GM10847 (cell line): ENCODE measurements around the gene SCAPER.

Experiments
- POLR2A ChIP-seq: IDR thresholded peaks from 2 replicates; pipeline ENCODE4 v1.6.1; 2011; ENCODE audit not compliant: insufficient read length; ENCODE audit errors: extremely low read depth

SCAPER gene

DNA sequence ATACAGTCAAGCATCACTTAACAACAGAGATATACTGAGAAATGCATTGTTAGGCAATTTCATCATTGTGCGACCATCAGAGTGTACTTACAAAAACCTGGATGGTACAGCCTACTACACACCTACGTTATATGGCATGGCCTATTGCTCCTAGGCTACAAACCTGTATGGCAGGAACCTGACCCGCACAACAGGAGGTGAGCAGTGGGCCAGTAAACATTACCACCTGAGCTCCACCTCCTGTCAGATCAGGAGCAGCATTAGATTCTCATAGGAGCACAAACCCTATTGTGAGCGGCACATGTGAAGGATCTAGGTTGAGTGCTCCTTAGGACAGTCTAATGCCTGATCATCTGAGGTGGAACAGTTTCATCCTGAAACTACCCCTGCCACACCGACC lies 89.7 kb downstream of the SCAPER start:
- TF ChIP-seq POLR2A: no peak

GRCh38 chr15:76812381-76812780 lies 92.8 kb downstream of the SCAPER start:
- TF ChIP-seq POLR2A: no peak

DNA sequence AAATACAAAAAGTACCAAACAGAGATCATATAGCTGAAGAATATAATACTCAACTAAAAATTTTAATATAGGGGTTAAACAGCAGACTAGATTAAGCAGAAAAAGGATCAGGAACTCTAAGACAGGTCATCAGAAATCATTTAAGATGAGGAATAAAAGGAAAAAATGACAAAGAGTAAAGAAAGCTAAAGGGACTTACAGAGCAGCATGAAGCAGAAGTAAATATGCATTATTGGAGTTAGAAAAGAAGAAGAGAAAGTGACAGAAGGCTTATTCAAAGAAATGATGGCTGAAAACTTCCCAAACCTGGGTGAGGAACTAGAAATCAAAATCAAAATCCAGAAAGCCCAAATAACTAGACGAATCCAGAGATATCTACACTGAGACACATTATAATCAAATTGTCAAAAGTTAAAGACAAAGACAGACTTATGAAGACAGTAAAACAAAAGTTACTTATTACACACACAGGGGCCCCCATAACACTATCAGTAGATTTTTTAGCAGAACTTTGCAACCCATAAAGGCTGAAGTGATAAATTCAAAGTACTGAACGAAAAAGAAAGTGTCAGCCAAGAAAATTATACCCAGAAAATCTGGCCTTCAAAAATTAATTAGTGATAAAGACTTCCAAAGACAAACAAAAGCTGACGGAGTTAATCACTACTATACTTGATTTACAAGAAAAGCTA lies 95.6 kb downstream of the SCAPER start:
- TF ChIP-seq POLR2A: no peak

GRCh38 chr15:76803049-76803571 lies 102.0 kb downstream of the SCAPER start:
- no peak for TF ChIP-seq POLR2A

DNA sequence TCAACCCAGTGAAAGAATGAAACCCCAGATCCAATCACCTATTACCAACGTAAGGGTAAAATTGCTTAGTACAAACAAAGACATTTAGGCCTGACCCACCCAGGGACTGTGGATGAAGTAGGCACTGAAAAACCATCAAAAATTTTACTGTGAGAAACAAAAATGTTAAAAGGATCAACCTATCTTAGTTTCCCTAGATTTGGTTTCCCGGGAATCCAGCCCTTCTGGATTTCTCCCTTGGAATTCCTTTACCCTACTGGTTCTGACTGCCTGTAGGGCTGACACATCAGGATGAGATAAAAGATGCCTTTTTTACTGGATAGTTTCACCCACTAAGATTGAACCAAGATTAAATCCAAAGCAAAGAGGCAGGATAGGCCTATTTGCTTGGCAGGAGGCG lies 102.7 kb downstream of the SCAPER start:
- TF ChIP-seq POLR2A: no peak

GRCh38 chr15:76799760-76800159 lies 105.4 kb downstream of the SCAPER start:
- no peak for TF ChIP-seq POLR2A

DNA sequence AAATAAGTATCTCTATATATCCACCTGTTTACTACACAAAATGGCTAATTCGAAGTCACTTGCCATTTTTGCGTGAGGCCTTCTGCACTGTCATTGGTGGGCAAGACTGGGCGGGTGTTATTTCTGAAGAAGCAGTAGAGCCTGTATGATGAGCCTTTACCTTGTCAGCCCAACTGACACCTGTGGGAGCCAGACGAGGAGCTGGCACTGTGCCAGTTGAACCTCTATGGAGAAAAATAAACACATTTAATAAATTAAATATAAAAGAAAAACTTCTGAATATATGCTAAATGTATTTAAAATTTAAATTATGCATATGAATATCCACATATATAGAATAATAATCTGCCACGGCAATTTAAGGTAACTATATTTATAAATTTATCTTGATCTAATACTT lies 109.9 kb downstream of the SCAPER start:
- TF ChIP-seq POLR2A: no peak

- TF ChIP-seq POLR2A: no peak
Measured at GRCh38 chr15:76793162-76793561, 112.0 kb downstream of the SCAPER start.

DNA sequence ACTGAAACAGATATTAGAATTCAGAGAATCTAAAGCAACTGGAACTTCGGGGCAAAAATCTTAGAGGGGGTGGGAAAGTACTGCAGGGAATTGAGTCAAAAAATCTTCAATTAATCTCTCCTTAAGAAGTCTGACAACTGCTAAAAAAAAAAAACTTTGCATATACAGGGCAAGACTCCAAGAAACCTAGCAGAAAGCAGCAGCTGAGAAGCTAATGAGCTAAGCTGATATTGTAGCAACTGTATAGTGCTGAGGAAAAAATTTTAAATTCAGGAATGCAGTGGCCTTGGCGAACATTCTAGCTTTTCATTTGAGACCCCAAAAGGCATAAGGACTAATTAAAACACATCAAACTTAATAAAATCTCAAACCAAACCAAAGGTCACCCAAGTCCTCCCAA lies 113.6 kb downstream of the SCAPER start:
- TF ChIP-seq POLR2A: no peak

DNA sequence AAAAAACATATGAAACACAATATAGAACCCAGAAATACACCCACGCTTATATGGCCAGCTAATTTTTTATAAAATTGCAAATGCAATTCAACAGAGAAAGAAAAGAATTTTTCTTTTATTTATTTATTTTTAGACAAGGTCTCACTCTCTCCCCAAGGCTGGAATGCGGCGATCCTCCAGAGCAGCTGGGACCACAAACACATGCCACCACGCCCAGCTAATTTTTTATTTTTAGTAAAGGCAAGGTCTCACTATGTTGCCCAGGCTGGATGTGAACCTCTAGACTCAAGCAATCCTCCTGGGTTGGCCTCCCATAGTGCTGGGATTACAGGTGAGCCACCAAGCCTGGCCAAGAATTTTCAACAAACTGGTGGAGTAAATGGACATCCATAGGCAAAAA lies 117.9 kb downstream of the SCAPER start:
- TF ChIP-seq POLR2A: no peak

DNA sequence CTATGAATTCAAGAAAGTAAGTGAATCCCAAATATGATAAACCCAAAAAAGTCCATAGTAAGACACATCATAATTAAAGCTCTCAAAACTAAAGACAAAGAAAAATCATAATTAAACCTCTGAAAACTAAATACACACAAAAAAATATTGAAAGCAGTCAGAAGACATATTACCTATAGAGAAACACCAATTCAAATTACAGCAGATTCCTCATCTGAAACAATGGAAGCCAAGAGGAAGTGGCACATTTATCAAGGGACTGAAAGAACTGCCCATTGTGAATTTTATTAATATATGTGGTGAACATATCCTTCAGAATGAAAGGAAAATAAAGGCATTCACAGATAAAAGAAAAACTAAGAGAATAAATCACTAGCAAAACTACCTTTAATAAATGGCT lies 128.2 kb downstream of the SCAPER start:
- no peak for TF ChIP-seq POLR2A

GRCh38 chr15:76776480-76776879 lies 128.7 kb downstream of the SCAPER start:
- TF ChIP-seq POLR2A: no peak

- no peak for TF ChIP-seq POLR2A
Measured at GRCh38 chr15:76773234-76773633, 131.9 kb downstream of the SCAPER start.

DNA sequence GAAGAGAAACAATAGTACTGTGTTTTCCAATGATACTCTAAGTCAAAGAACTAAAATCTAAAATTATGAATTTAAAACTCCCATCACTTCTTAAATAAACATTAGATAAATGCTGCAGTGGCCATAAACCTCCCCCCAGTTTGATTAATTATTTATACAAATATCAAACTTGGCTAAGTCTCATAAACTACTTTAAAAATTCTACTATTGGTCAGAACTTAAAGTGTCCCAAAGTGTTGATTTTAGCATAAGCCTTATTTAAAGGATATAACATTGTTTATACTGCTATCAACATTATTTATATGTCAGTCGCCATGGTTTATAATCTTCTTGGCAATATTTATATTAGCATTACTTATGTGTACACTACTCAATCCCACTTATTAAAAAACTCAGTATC lies 132.4 kb downstream of the SCAPER start:
- no peak for TF ChIP-seq POLR2A

- no peak for TF ChIP-seq POLR2A
Measured at GRCh38 chr15:76764004-76764403, 141.1 kb downstream of the SCAPER start.

DNA sequence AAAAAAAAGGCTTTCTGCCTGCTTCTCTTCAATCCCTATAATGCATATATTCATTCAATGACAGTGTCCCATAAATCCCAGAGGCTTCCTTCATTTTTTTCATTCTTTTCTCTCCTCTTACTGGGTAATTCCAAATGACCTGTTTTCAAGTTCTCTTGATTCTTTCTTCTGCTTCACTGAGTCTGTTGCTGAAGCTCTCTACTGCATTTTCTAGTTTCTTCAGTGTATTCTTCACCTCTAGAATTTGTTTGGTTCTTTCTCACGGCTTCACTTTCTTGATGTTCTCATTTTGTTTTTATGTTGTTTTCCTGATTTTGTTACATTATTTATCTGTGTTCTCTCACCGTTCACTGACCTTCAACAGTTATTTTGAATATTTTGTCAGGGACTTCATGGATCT lies 141.6 kb downstream of the SCAPER start:
- TF ChIP-seq POLR2A: no peak

DNA sequence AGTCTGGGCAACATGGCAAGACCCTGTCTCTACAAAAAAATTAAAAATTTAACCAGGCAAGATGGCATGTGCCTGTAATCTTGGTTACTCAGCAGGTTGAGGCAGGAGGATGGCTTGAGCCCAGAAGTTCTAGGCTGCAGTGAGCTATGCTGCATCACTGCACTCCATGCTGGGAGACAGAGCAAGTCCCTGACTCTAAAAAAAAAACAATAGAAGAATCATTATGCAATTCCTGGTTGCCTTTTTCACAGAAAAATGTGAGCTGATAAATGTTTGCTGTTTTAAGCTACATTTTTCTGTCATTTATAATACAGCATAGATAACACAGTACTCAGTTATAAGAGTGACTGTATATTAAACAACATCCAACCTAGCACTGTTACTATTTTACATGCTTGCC lies 148.8 kb downstream of the SCAPER start:
- no peak for TF ChIP-seq POLR2A
